Activated CD4-positive, alpha-beta T cell treated with anti-CD3 and anti-CD28 coated beads for 1 hour (primary cell): ENCODE results near the gene EMC7.
A peak's percentile ranks its signal among the peaks of the same experiment; 100 is the strongest.
"Not testable (repeated sequence)": the region's sequence is repeated elsewhere in the genome, so short reads cannot be mapped to it uniquely, and the experiment has no call there.

Source experiments
- DNase-seq: peaks from one replicate; pipeline ENCODE4 v3.0.0-alpha.2; 2020

EMC7 gene

GRCh38 chr15:34084086-34084485 lies 17.6 kb downstream of the EMC7 start:
- no peak for DNase-seq

- no peak for DNase-seq
Measured at GRCh38 chr15:34079904-34080303, 21.8 kb downstream of the EMC7 start.

GRCh38 chr15:34078900-34079299 lies 22.8 kb downstream of the EMC7 start:
- DNase-seq, result no peak

GRCh38 chr15:34076785-34077184 lies 24.9 kb downstream of the EMC7 start:
- DNase-seq, result no peak

- DNase-seq, result no peak
Measured at GRCh38 chr15:34070003-34070402, 31.7 kb downstream of the EMC7 start.

GRCh38 chr15:34065941-34066340 lies 35.7 kb downstream of the EMC7 start:
- no peak for DNase-seq

GRCh38 chr15:34065261-34065660 lies 36.4 kb downstream of the EMC7 start:
- no peak for DNase-seq

GRCh38 chr15:34064438-34064837 lies 37.2 kb downstream of the EMC7 start:
- no peak for DNase-seq

- DNase-seq, result no peak
Measured at GRCh38 chr15:34059946-34060345, 41.7 kb downstream of the EMC7 start.

GRCh38 chr15:34059476-34059875 lies 42.2 kb downstream of the EMC7 start:
- DNase-seq, result no peak

GRCh38 chr15:34056911-34057310 lies 44.8 kb downstream of the EMC7 start:
- no peak for DNase-seq

GRCh38 chr15:34055868-34056595 lies 45.6 kb downstream of the EMC7 start:
- no peak for DNase-seq

GRCh38 chr15:34054081-34054707 lies 47.5 kb downstream of the EMC7 start:
- DNase-seq, result no peak

- not testable (repeated sequence) for DNase-seq
Measured at GRCh38 chr15:34050385-34050784, 51.3 kb downstream of the EMC7 start.

- no peak for DNase-seq
Measured at GRCh38 chr15:34049112-34049511, 52.5 kb downstream of the EMC7 start.

- no peak for DNase-seq
Measured at GRCh38 chr15:34047893-34048775, 53.5 kb downstream of the EMC7 start.

GRCh38 chr15:34046471-34047145 lies 55.1 kb downstream of the EMC7 start:
- DNase-seq, result no peak

- DNase-seq, result no peak
Measured at GRCh38 chr15:34043813-34044212, 57.8 kb downstream of the EMC7 start.

GRCh38 chr15:34043391-34043790 lies 58.3 kb downstream of the EMC7 start:
- DNase-seq, result no peak

- no peak for DNase-seq
Measured at GRCh38 chr15:34039790-34040113, 61.9 kb downstream of the EMC7 start.

GRCh38 chr15:34038871-34039789 lies 62.5 kb downstream of the EMC7 start, which contains the start of gene AVEN:
AVEN (minus strand) TSS chr15:34039204; CDS start chr15:34039046, 158 bp downstream.
- DNase-seq, result peak; percentile 41
